ENCODE data around the gene SMAGP.
"Not testable (repeated sequence)": the region's sequence is repeated elsewhere in the genome, so short reads cannot be mapped to it uniquely, and the experiment has no call there.

Gene SMAGP

GRCh38 chr12:51227962-51228361, 42.3 kb downstream of the SMAGP start:
- H3K27ac ChIP-seq (replicated peaks) = no peak overlapping the region
- DNase-seq (ENCODE audit: low read depth in 1 of 2, low spot score in 1 of 2) = no peak
- H3K27me3 ChIP-seq (ENCODE audit: insufficient read depth, poor library complexity, severe bottlenecking) = no peaks in the 10 kb centered on the region
- no peak overlapping the region for H3K4me3 ChIP-seq (replicated peaks; ENCODE audit: insufficient read depth, low read length)
- no peak for TF ChIP-seq GABPA (IDR thresholded peaks at IDR 0.05; ENCODE audit: low read depth)
- no peak for TF ChIP-seq SPI1 (IDR thresholded peaks at IDR 0.05; ENCODE audit: borderline replicate concordance, low read depth)
- no peak for TF ChIP-seq CTCF (IDR thresholded peaks at IDR 0.05; ENCODE audit: insufficient read depth, low read length)
- TF ChIP-seq POLR2AphosphoS5 (IDR thresholded peaks at IDR 0.05; ENCODE audit: low read depth) = no peak
- no peak for TF ChIP-seq REST (IDR thresholded peaks at IDR 0.05; ENCODE audit: insufficient replicate concordance, low read depth)

- not testable (repeated sequence) for H3K4me3 ChIP-seq (replicated peaks; ENCODE audit: insufficient read depth, low read length); H3K27me3 ChIP-seq (ENCODE audit: insufficient read depth, poor library complexity, severe bottlenecking); H3K27ac ChIP-seq (replicated peaks); DNase-seq (ENCODE audit: low read depth in 1 of 2, low spot score in 1 of 2)
Measured at GRCh38 chr12:51227112-51227511, 43.1 kb downstream of the SMAGP start.

- H3K27ac ChIP-seq (replicated peaks) = no peak overlapping the region
Measured at GRCh38 chr12:51225771-51226170, 44.4 kb downstream of the SMAGP start.

More at GRCh38 chr12:51225771-51226170, 44.4 kb downstream of the SMAGP start:
- DNase-seq (ENCODE audit: low read depth in 1 of 2, low spot score in 1 of 2) = no peak
- no peaks in the 10 kb centered on the region for H3K27me3 ChIP-seq (ENCODE audit: insufficient read depth, poor library complexity, severe bottlenecking)
- no peak for TF ChIP-seq GABPA (IDR thresholded peaks at IDR 0.05; ENCODE audit: low read depth)
- no peak for TF ChIP-seq POLR2AphosphoS5 (IDR thresholded peaks at IDR 0.05; ENCODE audit: low read depth)
- no peak for TF ChIP-seq REST (IDR thresholded peaks at IDR 0.05; ENCODE audit: insufficient replicate concordance, low read depth)
- TF ChIP-seq SPI1 (IDR thresholded peaks at IDR 0.05; ENCODE audit: borderline replicate concordance, low read depth) = no peak
- no peak for TF ChIP-seq CTCF (IDR thresholded peaks at IDR 0.05; ENCODE audit: insufficient read depth, low read length)
- no peak overlapping the region for H3K4me3 ChIP-seq (replicated peaks; ENCODE audit: insufficient read depth, low read length)

Data from HL-60 (cell line).